Gastrocnemius medialis (tissue), 4 donors: ENCODE results near the gene GNAO1.

Source experiments
- POLR2A ChIP-seq, 2 donors: fragments of 450-650 bp; IDR thresholded peaks; one replicate each; pipeline ENCODE4 v1.6.1; 2017; ENCODE audit warnings: antibody characterized with exemption in 2 of 2, mild to moderate bottlenecking in 2 of 2, moderate library complexity in 2 of 2
- TF ChIP-seq, protein P1 (sequence below), 5 experiments: fragments of 450-650 bp in 3 of 5; fragments of 200-600 bp in 2 of 5; sonication (generic) in 2 of 5; IDR thresholded peaks in 4 of 5; conservative IDR thresholded peaks in 1 of 5; 1 replicate in 4 of 5; 2 replicates in 1 of 5; pipeline ENCODE4 v1.5.1; 2016 to 2019; ENCODE audit warnings: antibody characterized with exemption in 5 of 5, mild to moderate bottlenecking in 3 of 5, moderate library complexity in 3 of 5

DNA sequence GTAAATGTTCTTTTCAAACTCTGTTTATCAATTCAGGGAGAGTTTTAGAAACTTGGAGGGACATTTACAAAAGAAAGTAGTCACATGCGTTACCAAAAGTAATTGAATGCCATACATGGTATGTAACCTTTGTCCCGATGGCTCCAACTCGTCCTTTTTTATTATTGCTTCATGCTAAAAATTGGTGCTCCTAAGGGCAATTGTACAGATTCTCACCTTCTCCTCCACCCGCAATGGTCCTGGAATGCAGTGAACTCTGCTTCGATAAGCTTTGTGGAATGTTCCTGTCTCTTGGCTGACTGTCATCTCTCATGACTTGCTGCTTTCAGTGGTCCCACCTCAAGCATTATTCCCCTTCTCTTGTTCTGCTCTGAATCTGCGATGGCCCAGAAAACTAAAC is 20.9 kb downstream of the GNAO1 start:
- TF ChIP-seq, protein P1, sequence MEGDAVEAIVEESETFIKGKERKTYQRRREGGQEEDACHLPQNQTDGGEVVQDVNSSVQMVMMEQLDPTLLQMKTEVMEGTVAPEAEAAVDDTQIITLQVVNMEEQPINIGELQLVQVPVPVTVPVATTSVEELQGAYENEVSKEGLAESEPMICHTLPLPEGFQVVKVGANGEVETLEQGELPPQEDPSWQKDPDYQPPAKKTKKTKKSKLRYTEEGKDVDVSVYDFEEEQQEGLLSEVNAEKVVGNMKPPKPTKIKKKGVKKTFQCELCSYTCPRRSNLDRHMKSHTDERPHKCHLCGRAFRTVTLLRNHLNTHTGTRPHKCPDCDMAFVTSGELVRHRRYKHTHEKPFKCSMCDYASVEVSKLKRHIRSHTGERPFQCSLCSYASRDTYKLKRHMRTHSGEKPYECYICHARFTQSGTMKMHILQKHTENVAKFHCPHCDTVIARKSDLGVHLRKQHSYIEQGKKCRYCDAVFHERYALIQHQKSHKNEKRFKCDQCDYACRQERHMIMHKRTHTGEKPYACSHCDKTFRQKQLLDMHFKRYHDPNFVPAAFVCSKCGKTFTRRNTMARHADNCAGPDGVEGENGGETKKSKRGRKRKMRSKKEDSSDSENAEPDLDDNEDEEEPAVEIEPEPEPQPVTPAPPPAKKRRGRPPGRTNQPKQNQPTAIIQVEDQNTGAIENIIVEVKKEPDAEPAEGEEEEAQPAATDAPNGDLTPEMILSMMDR (IDR thresholded peaks at IDR 0.05 in 4 of 5, conservative IDR thresholded peaks at IDR 0.05 in 1 of 5): no peak
- TF ChIP-seq POLR2A (IDR thresholded peaks at IDR 0.05): no peak
